ENCODE data around the gene RRP7A.

DNA sequence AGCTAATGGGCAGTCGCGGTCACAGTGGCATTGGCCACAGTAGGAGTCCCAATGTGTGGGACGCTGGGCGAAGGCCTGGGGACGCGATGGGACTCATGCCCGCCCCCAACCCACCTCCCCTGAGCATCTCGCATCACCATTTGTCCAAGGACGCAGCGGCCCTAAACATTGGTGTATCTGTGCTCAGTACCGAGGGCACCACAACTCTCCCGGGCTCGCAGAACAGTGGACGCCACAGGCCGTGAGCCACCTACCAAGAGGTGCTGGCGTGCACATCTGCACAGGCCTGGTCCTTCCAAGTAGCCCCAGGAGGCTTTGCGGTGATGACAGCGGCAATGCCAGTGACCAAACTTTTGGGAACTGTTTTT is 27.3 kb downstream of the RRP7A start:
- no peak for TF ChIP-seq POLR2A (IDR thresholded peaks at IDR 0.05; ENCODE audit: low read length)
- TF ChIP-seq GATA1 (IDR thresholded peaks at IDR 0.05; ENCODE audit: low read depth, low read length) = no peak

Data from erythroblast (primary cell).